Measurements from ENCODE around the gene FFAR4. TPM values are rescaled to one million over a fixed set of nuclear protein-coding genes. Genes with fewer than 3 reads are reported as not detected.

The FFAR4 gene
- total RNA-seq, 1 experiment from 2014 or later: not detected

GRCh38 chr10:93554760-93555432 lies 11.6 kb upstream of the FFAR4 start:
- Histone ChIP-seq H3K27me3 (no peaks in the 10 kb centered on the region), H3K27ac (peak overlapping the region; percentile 61), H3K4me3 (peak overlapping the region; percentile 45), H3K36me3 (no peaks in the 10 kb centered on the region), H3K4me1 (no peaks in the 10 kb centered on the region), H3K9me3 (replicated peaks) (no peaks in the 10 kb centered on the region)
- peak; percentile 73 to 90 for DNase-seq

- Histone ChIP-seq H3K4me1 (no peaks in the 10 kb centered on the region), H3K27ac (no peak overlapping the region), H3K36me3 (no peaks in the 10 kb centered on the region), H3K27me3 (no peaks in the 10 kb centered on the region), H3K9me3 (replicated peaks) (no peaks in the 10 kb centered on the region), H3K4me3 (no peak overlapping the region)
- no peak for DNase-seq
Measured at GRCh38 chr10:93559490-93559889, 7.0 kb upstream of the FFAR4 start.

DNA sequence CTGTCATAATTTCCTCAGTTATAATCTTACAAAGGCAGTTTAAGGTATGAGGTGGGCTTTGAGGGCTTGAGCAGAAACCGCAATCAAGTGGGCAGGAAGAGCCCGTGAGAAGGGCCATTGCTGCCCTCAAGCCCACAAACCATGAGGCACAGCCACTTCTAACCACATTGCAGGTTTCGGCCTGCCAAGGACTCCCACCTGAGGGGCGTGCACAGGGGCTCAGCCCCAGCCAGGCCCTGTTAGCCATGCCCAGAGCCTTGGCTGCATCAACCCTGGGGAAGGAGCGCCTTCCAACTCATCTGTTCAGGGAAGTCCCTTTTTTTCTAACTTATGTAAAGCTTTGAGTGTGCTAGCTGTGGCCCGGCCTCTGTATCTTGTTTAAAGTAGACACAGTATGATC lies 5.9 kb upstream of the FFAR4 start:
- no peak overlapping the region for H3K4me3 ChIP-seq
- no peak for DNase-seq
- no peaks in the 10 kb centered on the region for H3K9me3 ChIP-seq (replicated peaks)
- H3K27ac ChIP-seq: no peak overlapping the region
- no peaks in the 10 kb centered on the region for H3K36me3 ChIP-seq
- no peaks in the 10 kb centered on the region for H3K27me3 ChIP-seq
- H3K4me1 ChIP-seq: no peaks in the 10 kb centered on the region

DNA sequence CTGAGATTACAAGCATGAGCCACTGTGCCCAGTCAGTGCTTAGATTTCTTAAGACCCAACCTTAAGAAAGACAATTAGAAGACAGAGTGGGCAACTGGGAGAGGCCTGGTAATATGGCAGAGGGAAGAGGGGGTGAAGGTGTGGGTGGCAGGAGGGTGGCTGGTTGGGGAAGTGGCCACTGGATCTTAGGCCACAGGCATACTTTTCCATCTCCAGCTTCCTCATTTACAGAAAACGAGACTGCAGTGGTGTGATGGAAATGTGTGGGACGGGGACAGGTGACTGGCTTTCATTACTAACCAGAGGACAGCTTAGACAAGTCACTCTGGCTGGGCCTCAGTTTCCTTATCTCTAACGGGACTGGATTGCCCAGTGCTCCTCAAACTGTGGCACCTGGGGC lies 1.0 kb upstream of the FFAR4 start:
- H3K27ac ChIP-seq: no peak overlapping the region
- H3K9me3 ChIP-seq (replicated peaks): no peaks in the 10 kb centered on the region
- H3K4me3 ChIP-seq: no peak overlapping the region
- H3K36me3 ChIP-seq: no peaks in the 10 kb centered on the region
- no peaks in the 10 kb centered on the region for H3K4me1 ChIP-seq
- no peak for DNase-seq
- no peaks in the 10 kb centered on the region for H3K27me3 ChIP-seq

DNA sequence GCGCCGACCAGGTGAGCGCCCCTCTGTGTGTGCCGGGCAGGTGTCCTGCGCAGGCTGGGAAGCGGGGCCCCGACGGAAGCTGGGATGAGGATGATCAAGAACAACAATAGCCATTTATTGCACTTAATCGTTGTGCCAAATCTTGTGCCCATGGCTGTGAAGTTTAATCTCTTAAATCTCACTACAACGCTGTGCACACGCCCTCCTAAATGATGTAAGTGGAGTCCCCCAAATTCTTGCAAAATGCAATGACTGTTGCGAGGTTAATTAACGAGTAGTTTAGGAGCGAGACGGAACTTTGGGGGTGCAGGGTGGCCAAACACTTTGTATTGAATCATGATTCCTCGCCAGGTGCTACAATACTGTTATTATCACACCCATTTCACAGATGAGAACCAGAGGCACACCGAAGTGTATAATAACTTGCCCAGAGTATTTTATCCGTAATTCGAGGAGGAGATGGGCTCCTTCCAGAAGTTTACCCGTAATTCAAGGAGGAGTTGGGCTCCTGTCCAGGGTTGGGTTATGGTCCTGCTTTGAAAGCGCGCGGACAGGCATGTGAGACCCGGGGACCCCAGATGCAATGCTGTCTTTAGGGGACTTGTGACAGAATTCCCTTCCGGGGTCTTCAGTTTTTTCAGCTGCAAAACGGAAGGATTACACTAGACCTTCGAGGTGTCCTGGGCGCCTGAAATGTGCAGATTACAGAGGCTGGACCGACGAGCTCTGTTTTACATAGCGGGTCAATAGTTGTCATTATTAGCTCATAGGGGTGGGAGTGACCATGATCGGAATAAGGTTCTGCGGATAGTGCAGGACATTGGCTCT lies 1.0 kb downstream of the FFAR4 start:
- Histone ChIP-seq H3K27me3 (no peaks in the 10 kb centered on the region), H3K9me3 (replicated peaks) (no peaks in the 10 kb centered on the region), H3K4me1 (no peaks in the 10 kb centered on the region), H3K36me3 (no peaks in the 10 kb centered on the region), H3K27ac (no peak overlapping the region), H3K4me3 (no peak overlapping the region)
- no peak for DNase-seq

DNA sequence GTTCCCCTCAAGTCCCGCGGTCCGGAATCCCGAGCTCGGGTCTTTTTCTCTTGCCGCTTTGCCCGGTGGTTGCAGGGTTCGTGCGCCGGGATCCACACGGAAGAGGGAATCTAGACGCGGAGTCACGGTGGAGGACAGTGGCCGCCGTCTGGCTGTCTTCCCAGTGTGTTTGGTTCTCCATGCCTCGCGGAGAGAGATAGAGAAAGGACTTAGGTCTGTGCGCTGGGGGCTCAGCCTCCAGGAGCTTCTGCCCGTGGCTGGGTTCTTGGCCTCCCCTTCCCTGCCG lies 1.6 kb downstream of the FFAR4 start:
- no peaks in the 10 kb centered on the region for H3K9me3 ChIP-seq (replicated peaks)
- H3K4me3 ChIP-seq: no peak overlapping the region
- H3K36me3 ChIP-seq: no peaks in the 10 kb centered on the region
- H3K4me1 ChIP-seq: no peaks in the 10 kb centered on the region
- no peaks in the 10 kb centered on the region for H3K27me3 ChIP-seq
- no peak for DNase-seq
- H3K27ac ChIP-seq: no peak overlapping the region

GRCh38 chr10:93570383-93570782 lies 3.9 kb downstream of the FFAR4 start:
- no peak overlapping the region for H3K4me3 ChIP-seq
- no peaks in the 10 kb centered on the region for H3K27me3 ChIP-seq
- H3K4me1 ChIP-seq: no peaks in the 10 kb centered on the region
- no peaks in the 10 kb centered on the region for H3K9me3 ChIP-seq (replicated peaks)
- H3K27ac ChIP-seq: no peak overlapping the region
- no peaks in the 10 kb centered on the region for H3K36me3 ChIP-seq
- DNase-seq: no peak

DNA sequence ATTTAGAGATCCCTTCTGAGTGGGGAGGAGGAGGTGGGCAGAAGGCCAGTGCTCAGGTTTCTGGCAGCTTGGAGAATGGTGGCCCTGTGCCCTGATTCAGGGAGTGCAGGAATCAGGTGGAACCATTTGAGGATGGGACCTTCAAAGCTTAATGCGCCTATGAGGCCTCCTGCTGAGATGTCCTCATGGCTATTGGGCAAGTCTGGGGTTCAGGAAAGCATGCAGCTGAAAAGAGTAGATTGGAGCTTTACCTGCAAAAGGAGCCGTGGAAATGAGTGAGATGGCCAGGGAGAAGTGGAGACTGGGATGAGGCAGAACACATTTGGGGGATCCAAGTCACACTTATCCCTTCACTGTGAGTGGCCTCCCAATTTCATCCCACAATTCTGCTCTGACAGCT lies 6.1 kb downstream of the FFAR4 start:
- no peaks in the 10 kb centered on the region for H3K9me3 ChIP-seq (replicated peaks)
- no peaks in the 10 kb centered on the region for H3K36me3 ChIP-seq
- H3K27me3 ChIP-seq: no peaks in the 10 kb centered on the region
- DNase-seq: no peak
- H3K4me1 ChIP-seq: no peaks in the 10 kb centered on the region
- no peak overlapping the region for H3K27ac ChIP-seq
- H3K4me3 ChIP-seq: no peak overlapping the region

GRCh38 chr10:93573051-93573909 lies 6.8 kb downstream of the FFAR4 start:
- Histone ChIP-seq H3K4me1 (no peaks in the 10 kb centered on the region), H3K36me3 (no peaks in the 10 kb centered on the region), H3K9me3 (replicated peaks) (no peaks in the 10 kb centered on the region), H3K4me3 (no peak overlapping the region), H3K27ac (no peak overlapping the region), H3K27me3 (no peaks in the 10 kb centered on the region)
- no peak for DNase-seq

DNA sequence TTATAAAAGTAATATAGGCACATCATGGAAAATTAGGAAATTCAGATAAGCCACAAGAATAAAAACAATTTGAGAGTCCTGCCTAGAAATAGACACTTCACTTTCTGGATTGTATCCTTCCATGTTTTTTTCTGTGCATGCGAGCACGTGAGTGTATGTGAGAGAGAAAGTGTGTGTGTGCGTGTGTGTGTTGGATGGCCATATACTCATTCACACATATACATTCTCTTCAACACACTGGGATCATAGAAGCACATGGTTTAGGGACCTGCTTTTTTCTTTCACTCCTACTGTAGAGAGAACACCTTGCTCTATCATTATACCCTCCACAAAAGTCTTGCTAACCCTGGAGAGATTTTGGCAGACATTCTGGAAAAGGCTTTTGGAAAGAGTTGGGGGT lies 7.5 kb downstream of the FFAR4 start:
- Histone ChIP-seq H3K27ac (no peak overlapping the region), H3K4me1 (no peaks in the 10 kb centered on the region), H3K4me3 (no peak overlapping the region), H3K36me3 (no peaks in the 10 kb centered on the region), H3K27me3 (no peaks in the 10 kb centered on the region), H3K9me3 (replicated peaks) (no peaks in the 10 kb centered on the region)
- DNase-seq: no peak

DNA sequence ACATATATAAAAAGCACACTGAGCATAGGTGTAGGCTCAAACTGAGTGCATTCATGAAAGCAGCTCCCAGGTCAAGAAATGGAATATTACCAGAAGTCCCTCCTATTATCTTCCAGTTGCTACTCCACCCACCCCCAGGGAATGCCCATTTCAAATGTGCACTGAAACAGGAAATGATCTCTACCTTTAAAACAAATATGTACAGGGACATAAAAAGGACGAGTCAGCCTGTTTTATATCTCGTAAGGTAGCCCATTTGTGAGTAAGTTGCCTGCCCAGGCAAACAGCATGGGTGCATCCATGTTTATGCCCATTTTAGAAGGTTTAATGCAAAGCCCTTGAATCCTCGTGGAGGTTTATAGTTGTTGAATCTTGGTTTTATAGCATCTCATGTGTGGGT lies 10.4 kb downstream of the FFAR4 start:
- DNase-seq: no peak
- H3K9me3 ChIP-seq (replicated peaks): no peaks in the 10 kb centered on the region
- no peaks in the 10 kb centered on the region for H3K27me3 ChIP-seq
- H3K36me3 ChIP-seq: no peaks in the 10 kb centered on the region
- no peaks in the 10 kb centered on the region for H3K4me1 ChIP-seq
- no peak overlapping the region for H3K4me3 ChIP-seq
- no peak overlapping the region for H3K27ac ChIP-seq

- no peak overlapping the region for H3K27ac ChIP-seq
- no peaks in the 10 kb centered on the region for H3K9me3 ChIP-seq (replicated peaks)
- H3K27me3 ChIP-seq: no peaks in the 10 kb centered on the region
- H3K4me3 ChIP-seq: no peak overlapping the region
- H3K36me3 ChIP-seq: no peaks in the 10 kb centered on the region
- no peaks in the 10 kb centered on the region for H3K4me1 ChIP-seq
- no peak for DNase-seq
Measured at GRCh38 chr10:93577565-93577964, 11.1 kb downstream of the FFAR4 start.

DNA sequence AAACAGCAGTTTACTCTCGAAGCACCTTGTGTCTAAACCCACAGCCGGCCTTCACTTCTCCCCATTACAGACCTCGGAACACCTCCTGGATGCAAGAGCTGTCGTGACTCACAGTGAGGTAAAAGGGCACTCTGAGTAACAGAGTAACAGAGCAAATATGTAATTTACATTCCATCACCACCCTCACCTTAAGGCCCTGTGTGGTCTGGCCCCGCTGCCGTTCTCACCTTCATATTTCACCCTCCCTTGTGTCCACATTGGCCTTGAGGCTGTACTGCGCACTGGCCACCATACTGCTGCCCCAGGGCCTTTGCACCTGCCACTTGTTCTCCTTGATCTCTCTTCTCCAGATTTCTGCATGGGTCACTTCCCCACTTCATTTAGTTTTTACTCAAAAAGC lies 12.6 kb downstream of the FFAR4 start:
- Histone ChIP-seq H3K36me3 (no peaks in the 10 kb centered on the region), H3K9me3 (replicated peaks) (no peaks in the 10 kb centered on the region), H3K27ac (no peak overlapping the region), H3K27me3 (no peaks in the 10 kb centered on the region), H3K4me3 (no peak overlapping the region), H3K4me1 (no peaks in the 10 kb centered on the region)
- DNase-seq: no peak

- no peak overlapping the region for H3K27ac ChIP-seq
- H3K36me3 ChIP-seq: no peaks in the 10 kb centered on the region
- H3K27me3 ChIP-seq: no peaks in the 10 kb centered on the region
- no peak overlapping the region for H3K4me3 ChIP-seq
- no peaks in the 10 kb centered on the region for H3K4me1 ChIP-seq
- no peak for DNase-seq
- H3K9me3 ChIP-seq (replicated peaks): no peaks in the 10 kb centered on the region
Measured at GRCh38 chr10:93579985-93580711, 13.7 kb downstream of the FFAR4 start.

- peak; percentile 26 to 40 for DNase-seq
Measured at GRCh38 chr10:93580828-93581227, 14.4 kb downstream of the FFAR4 start.

More at GRCh38 chr10:93580828-93581227, 14.4 kb downstream of the FFAR4 start:
- Histone ChIP-seq H3K36me3 (no peaks in the 10 kb centered on the region), H3K4me1 (no peaks in the 10 kb centered on the region), H3K9me3 (replicated peaks) (no peaks in the 10 kb centered on the region), H3K27me3 (no peaks in the 10 kb centered on the region), H3K4me3 (no peak overlapping the region), H3K27ac (no peak overlapping the region)

Data from SJCRH30 (cell line).